Uterus (tissue), 2 donors: ENCODE results near the gene USF2.

ENCODE experiments used
- CTCF ChIP-seq, 4 experiments: fragments of 200-600 bp in 2 of 4; fragments of 450-650 bp in 2 of 4; sonication (generic) in 2 of 4; IDR thresholded peaks; one replicate each; pipeline ENCODE4 v1.5.1; 2016 to 2019; ENCODE audit warnings: antibody characterized with exemption in 4 of 4, mild to moderate bottlenecking in 2 of 4, moderate library complexity in 1 of 4
- POLR2A ChIP-seq, 2 donors: fragments of 450-650 bp; IDR thresholded peaks; one replicate each; pipeline ENCODE4 v1.6.1; 2016; ENCODE audit warnings: antibody characterized with exemption in 2 of 2, mild to moderate bottlenecking in 1 of 2, moderate library complexity in 1 of 2

DNA sequence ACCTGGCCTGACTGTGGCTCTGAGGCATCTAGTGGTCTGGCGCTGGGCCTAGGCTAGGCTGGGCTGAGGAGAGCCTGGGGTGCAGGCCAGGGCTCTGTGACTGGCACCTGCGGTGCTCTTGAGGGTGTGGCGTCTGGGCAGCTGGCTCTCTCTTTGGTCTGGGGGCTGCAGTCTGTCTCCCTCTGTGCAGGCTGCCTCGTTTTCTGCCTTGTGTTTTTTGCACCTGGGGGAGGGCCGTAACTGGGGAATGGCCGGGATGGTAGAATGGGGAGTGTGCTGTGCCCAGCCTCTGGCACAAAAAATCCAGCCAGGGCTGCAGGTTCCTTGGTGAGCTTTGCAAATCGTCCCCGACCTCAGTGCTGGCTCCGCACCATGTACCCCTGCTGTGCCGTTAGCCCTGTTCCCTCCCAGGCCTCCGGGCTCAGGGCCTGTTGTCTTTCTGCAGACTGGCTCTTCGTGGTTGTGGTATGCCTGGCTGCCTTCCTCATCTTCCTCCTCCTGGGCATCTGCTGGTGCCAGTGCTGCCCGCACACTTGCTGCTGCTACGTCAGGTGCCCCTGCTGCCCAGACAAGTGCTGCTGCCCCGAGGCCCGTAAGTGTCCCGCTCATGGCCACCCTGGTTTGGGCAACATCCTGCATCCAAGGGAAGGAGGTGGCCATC, 6.5 kb upstream of the USF2 start:
- no peak for TF ChIP-seq POLR2A (IDR thresholded peaks at IDR 0.05)
- no peak for TF ChIP-seq CTCF (IDR thresholded peaks at IDR 0.05)
